H9 (cell line): ENCODE results near the gene TMEM92. TPM values are rescaled to one million over a fixed set of nuclear protein-coding genes. Genes with fewer than 3 reads are reported as not detected.
A peak's percentile ranks its signal among the peaks of the same experiment; 100 is the strongest.

Experiments used
- DNase-seq: peaks from one replicate; pipeline ENCODE4 v3.0.0-alpha.2; 2017
- H2AFZ ChIP-seq: one replicate; pipeline ENCODE4 v1.6.1; 2013; ENCODE audit warnings: mild to moderate bottlenecking, low read length, control low read depth, moderate library complexity
- H2AK5ac ChIP-seq: 2 replicates; pipeline ENCODE4 v1.6.1; 2013; ENCODE audit warnings: low read length, control low read depth, mixed read lengths; ENCODE audit not compliant: insufficient read length
- H2BK120ac ChIP-seq: one replicate; pipeline ENCODE4 v1.6.1; 2013; ENCODE audit warnings: low read depth, mild to moderate bottlenecking, low read length, control low read depth, inconsistent platforms; ENCODE audit not compliant: poor library complexity, severe bottlenecking
- H2BK12ac ChIP-seq: 2 replicates; pipeline ENCODE4 v1.6.1; 2013; ENCODE audit warnings: low read length, control low read depth, mixed read lengths, low read depth; ENCODE audit not compliant: insufficient read length
- H2BK15ac ChIP-seq: 2 replicates; pipeline ENCODE4 v1.6.1; 2013; ENCODE audit warnings: low read depth, low read length, control low read depth
- H2BK20ac ChIP-seq: one replicate; pipeline ENCODE4 v1.6.1; 2013; ENCODE audit warnings: low read depth, mild to moderate bottlenecking, low read length, control low read depth, inconsistent platforms; ENCODE audit not compliant: poor library complexity, severe bottlenecking
- H2BK5ac ChIP-seq: 2 replicates; pipeline ENCODE4 v1.6.1; 2013; ENCODE audit warnings: low read length, control low read depth, mixed read lengths; ENCODE audit not compliant: insufficient read length
- H3K14ac ChIP-seq: 2 replicates; pipeline ENCODE4 v1.6.1; 2013; ENCODE audit warnings: low read length, control low read depth; ENCODE audit not compliant: insufficient read depth
- H3K18ac ChIP-seq: 2 replicates; pipeline ENCODE4 v1.6.1; 2013; ENCODE audit warnings: low read depth, mild to moderate bottlenecking, mixed read lengths, low read length, control low read depth; ENCODE audit not compliant: insufficient read length
- H3K23ac ChIP-seq: 2 replicates; pipeline ENCODE4 v1.6.1; 2013; ENCODE audit warnings: low read length, control low read depth, mixed read lengths, low read depth; ENCODE audit not compliant: insufficient read length
- H3K23me2 ChIP-seq: 2 replicates; pipeline ENCODE4 v1.6.1; 2013; ENCODE audit warnings: low read depth, mild to moderate bottlenecking, mixed read lengths, low read length, control low read depth; ENCODE audit not compliant: insufficient read length, poor library complexity, severe bottlenecking
- H3K27ac ChIP-seq: 2 replicates; pipeline ENCODE4 v1.5.1; 2013; ENCODE audit warnings: low read length, control low read depth, mixed read lengths, low read depth; ENCODE audit not compliant: insufficient read length
- H3K27me3 ChIP-seq: 2 replicates; pipeline ENCODE4 v1.6.1; 2013; ENCODE audit warnings: low read length, control low read depth, inconsistent platforms; ENCODE audit not compliant: insufficient read depth
- H3K4ac ChIP-seq: 2 replicates; pipeline ENCODE4 v1.6.1; 2013; ENCODE audit warnings: low read depth, mild to moderate bottlenecking, control low read depth, inconsistent platforms, low read length, moderate library complexity
- H3K4me1 ChIP-seq: 2 replicates; pipeline ENCODE4 v1.6.1; 2013; ENCODE audit warnings: low read length, control low read depth, inconsistent platforms; ENCODE audit not compliant: insufficient read depth
- H3K4me2 ChIP-seq: 2 replicates; pipeline ENCODE4 v1.6.1; 2013; ENCODE audit warnings: low read length, control low read depth, mixed read lengths; ENCODE audit not compliant: insufficient read length, insufficient read depth
- H3K56ac ChIP-seq: 2 replicates; pipeline ENCODE4 v1.6.1; 2013; ENCODE audit warnings: low read depth, mild to moderate bottlenecking, mixed read lengths, low read length, control low read depth; ENCODE audit not compliant: insufficient read length
- H3K79me1 ChIP-seq: 2 replicates; pipeline ENCODE4 v1.6.1; 2013; ENCODE audit warnings: low read depth, mild to moderate bottlenecking, moderate library complexity, low read length, control low read depth, inconsistent platforms; ENCODE audit not compliant: insufficient read depth, poor library complexity, severe bottlenecking
- H3K79me2 ChIP-seq: 2 replicates; pipeline ENCODE4 v1.6.1; 2013; ENCODE audit warnings: low read length, control low read depth, inconsistent platforms; ENCODE audit not compliant: insufficient read depth
- H3K9ac ChIP-seq: 2 replicates; pipeline ENCODE4 v1.6.1; 2013; ENCODE audit warnings: low read length, control low read depth, mixed read lengths; ENCODE audit not compliant: insufficient read length; ENCODE audit errors: extremely low read depth
- H3K9me3 ChIP-seq: one replicate; pipeline ENCODE4 v1.6.1; 2013; ENCODE audit warnings: low read depth, low read length, inconsistent platforms; ENCODE audit not compliant: control insufficient read depth
- H3T11ph ChIP-seq: one replicate; pipeline ENCODE4 v1.6.1; 2013; ENCODE audit warnings: mild to moderate bottlenecking, low read length, control low read depth, inconsistent platforms
- H4K20me1 ChIP-seq: one replicate; pipeline ENCODE4 v1.6.1; 2013; ENCODE audit not compliant: control insufficient read depth, insufficient read length, insufficient read depth
- H4K5ac ChIP-seq: 2 replicates; pipeline ENCODE4 v1.6.1; 2013; ENCODE audit warnings: low read depth, mild to moderate bottlenecking, mixed read lengths, low read length, control low read depth; ENCODE audit not compliant: insufficient read length
- H4K8ac ChIP-seq: replicated peaks from 2 replicates; pipeline ENCODE4 v1.6.1; 2013; ENCODE audit warnings: low read length, control low read depth, mixed read lengths, low read depth; ENCODE audit not compliant: insufficient read length
- H4K91ac ChIP-seq: 2 replicates; pipeline ENCODE4 v1.6.1; 2013; ENCODE audit warnings: low read depth, mild to moderate bottlenecking, moderate library complexity, mixed read lengths, low read length, control low read depth; ENCODE audit not compliant: insufficient read length
- H3K27ac Mint-ChIP-seq, 3 experiments: 2 replicates in 2 of 3; 3 replicates in 1 of 3; pipeline ENCODE4 v1.8.0; 2020 to 2021; ENCODE audit warnings: mixed read lengths in 3 of 3, mild to moderate bottlenecking in 1 of 3, moderate library complexity in 1 of 3
- H3K27me3 Mint-ChIP-seq: 2 replicates; pipeline ENCODE4 v1.8.0; 2021; ENCODE audit warnings: low read depth, mild to moderate bottlenecking, moderate library complexity, mixed read lengths
- H3K36me3 Mint-ChIP-seq, 3 experiments: 2 replicates in 2 of 3; 3 replicates in 1 of 3; pipeline ENCODE4 v1.8.0; 2020 to 2021; ENCODE audit warnings: low read depth in 3 of 3, mixed read lengths in 3 of 3; ENCODE audit not compliant: insufficient read depth in 1 of 3
- H3K4me1 Mint-ChIP-seq, 2 experiments: 2 replicates each; pipeline ENCODE4 v1.8.0; 2020; ENCODE audit warnings: mixed read lengths in 2 of 2
- H3K4me3 Mint-ChIP-seq, 2 experiments: 2 replicates in 1 of 2; 3 replicates in 1 of 2; pipeline ENCODE4 v1.8.0; 2020 to 2021; ENCODE audit warnings: mild to moderate bottlenecking in 2 of 2, mixed read lengths in 2 of 2, moderate library complexity in 1 of 2
- H3K9me3 Mint-ChIP-seq, 2 experiments: 2 replicates in 1 of 2; 3 replicates in 1 of 2; pipeline ENCODE4 v1.8.0; 2020; ENCODE audit warnings: mild to moderate bottlenecking in 2 of 2, mixed read lengths in 2 of 2, moderate library complexity in 1 of 2
- CTCF ChIP-seq: fragments of 200-600 bp; sonication (generic); conservative IDR thresholded peaks from 3 replicates; pipeline ENCODE4 v1.8.0; 2021; ENCODE audit warnings: antibody characterized with exemption, mild to moderate bottlenecking
- WGBS: extraction: QIAGEN DNeasy Blood & Tissue Kit; methylation state at CpG from one replicate; pipeline ENCODE4 v1.1.7; 2013; ENCODE audit warnings: missing lambda C conversion rate, low lambda C conversion rate, mixed read lengths; ENCODE audit not compliant: insufficient read length; ENCODE audit errors: extremely low coverage; 5-methylcytosine and 5-hydroxymethylcytosine counted together
- total RNA-seq: library from RNA; stranded (reverse); gene quantifications from 2 replicates; pipeline ENCODE4 v1.2.1, GENCODE V29; 2021

The TMEM92 gene
- total RNA-seq, 1 experiment from 2014 or later = 10.9 TPM

- Mint-ChIP-seq H3K4me3 (peak overlapping the region in 1 of 2 experiments; percentile 20; a peak in 1 of 5 replicates), H3K27me3 (peaks cover 3% of the 10 kb centered on the region; the same call in 1 of the 2 replicates), H3K9me3 (no peaks in the 10 kb centered on the region), H3K36me3 (no peaks in the 10 kb centered on the region), H3K4me1 (peaks cover 8 to 9% of the 10 kb centered on the region in 2 experiments), H3K27ac (peak overlapping the region in 1 of 3 experiments; percentile 61; a peak in 1 of 7 replicates)
- Histone ChIP-seq H2BK15ac (no peak overlapping the region), H4K20me1 (peaks cover 4% of the 10 kb centered on the region), H2AK5ac (no peak overlapping the region), H3K56ac (no peak overlapping the region), H3K23ac (no peak overlapping the region), H3K23me2 (no peaks in the 10 kb centered on the region), H2AFZ (no peak overlapping the region), H3K18ac (no peak overlapping the region), H4K8ac (no peak overlapping the region), H3K4me2 (no peak overlapping the region), H3K79me2 (no peaks in the 10 kb centered on the region), H2BK20ac (no peak overlapping the region), H3K14ac (no peak overlapping the region), H2BK120ac (no peak overlapping the region), H4K5ac (no peak overlapping the region), H3K27me3 (no peaks in the 10 kb centered on the region), H3K27ac (no peak overlapping the region), H3K9ac (no peak overlapping the region), H4K91ac (no peak overlapping the region), H2BK5ac (no peak overlapping the region), H2BK12ac (no peak overlapping the region), H3T11ph (no peak overlapping the region), H3K79me1 (no peaks in the 10 kb centered on the region), H3K4me1 (no peaks in the 10 kb centered on the region), H3K4ac (no peak overlapping the region), H3K9me3 (no peaks in the 10 kb centered on the region)
- peak; percentile 90 for DNase-seq
- WGBS = no CpG with 5 or more reads among the region's 7 CpGs
- TF ChIP-seq CTCF = peak; percentile 98
Measured at GRCh38 chr17:50297407-50297865, 23.2 kb downstream of the TMEM92 start.
